ENCODE data around the gene NIN.

NIN gene

GRCh38 chr14:50794068-50794645, 36.8 kb downstream of the NIN start:
- in situ Hi-C loops (cut with HindIII; ENCODE audit: low sequenced_read_pairs): no loop called here
- no peak overlapping the region for H3K4me3 ChIP-seq (ENCODE audit: low read depth, low read length)
- TF ChIP-seq, protein P1, sequence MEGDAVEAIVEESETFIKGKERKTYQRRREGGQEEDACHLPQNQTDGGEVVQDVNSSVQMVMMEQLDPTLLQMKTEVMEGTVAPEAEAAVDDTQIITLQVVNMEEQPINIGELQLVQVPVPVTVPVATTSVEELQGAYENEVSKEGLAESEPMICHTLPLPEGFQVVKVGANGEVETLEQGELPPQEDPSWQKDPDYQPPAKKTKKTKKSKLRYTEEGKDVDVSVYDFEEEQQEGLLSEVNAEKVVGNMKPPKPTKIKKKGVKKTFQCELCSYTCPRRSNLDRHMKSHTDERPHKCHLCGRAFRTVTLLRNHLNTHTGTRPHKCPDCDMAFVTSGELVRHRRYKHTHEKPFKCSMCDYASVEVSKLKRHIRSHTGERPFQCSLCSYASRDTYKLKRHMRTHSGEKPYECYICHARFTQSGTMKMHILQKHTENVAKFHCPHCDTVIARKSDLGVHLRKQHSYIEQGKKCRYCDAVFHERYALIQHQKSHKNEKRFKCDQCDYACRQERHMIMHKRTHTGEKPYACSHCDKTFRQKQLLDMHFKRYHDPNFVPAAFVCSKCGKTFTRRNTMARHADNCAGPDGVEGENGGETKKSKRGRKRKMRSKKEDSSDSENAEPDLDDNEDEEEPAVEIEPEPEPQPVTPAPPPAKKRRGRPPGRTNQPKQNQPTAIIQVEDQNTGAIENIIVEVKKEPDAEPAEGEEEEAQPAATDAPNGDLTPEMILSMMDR (IDR thresholded peaks at IDR 0.05; ENCODE audit: low read depth, low read length): no peak
- no peak for DNase-seq (ENCODE audit: low read depth, low spot score)

DNA sequence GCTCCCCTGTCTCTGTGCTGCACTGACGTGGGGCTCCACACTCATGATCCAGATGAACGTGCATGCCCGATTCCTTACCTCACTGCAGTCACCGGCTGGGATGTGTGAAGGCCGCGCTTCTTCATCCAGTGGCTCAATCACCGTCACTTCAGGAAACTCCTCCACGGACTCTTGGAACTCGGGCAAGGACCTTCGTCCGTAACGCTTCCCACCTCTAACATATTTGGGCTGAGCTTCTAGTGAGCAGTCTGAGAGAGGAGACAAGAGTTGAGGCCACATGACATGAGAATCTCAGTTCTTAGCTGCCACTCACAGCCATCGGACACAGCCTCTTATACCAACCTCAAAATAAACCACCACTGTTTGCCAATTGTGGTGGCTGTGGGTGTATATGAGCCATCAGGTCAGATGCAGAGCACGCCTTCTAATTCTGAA, 38.3 kb downstream of the NIN start:
- in situ Hi-C loops (cut with HindIII; ENCODE audit: low sequenced_read_pairs): no loop called here
- no peak for DNase-seq (ENCODE audit: low read depth, low spot score)
- TF ChIP-seq, protein P1 (IDR thresholded peaks at IDR 0.05; ENCODE audit: low read depth, low read length): no peak
- H3K4me3 ChIP-seq (ENCODE audit: low read depth, low read length): no peak overlapping the region

DNA sequence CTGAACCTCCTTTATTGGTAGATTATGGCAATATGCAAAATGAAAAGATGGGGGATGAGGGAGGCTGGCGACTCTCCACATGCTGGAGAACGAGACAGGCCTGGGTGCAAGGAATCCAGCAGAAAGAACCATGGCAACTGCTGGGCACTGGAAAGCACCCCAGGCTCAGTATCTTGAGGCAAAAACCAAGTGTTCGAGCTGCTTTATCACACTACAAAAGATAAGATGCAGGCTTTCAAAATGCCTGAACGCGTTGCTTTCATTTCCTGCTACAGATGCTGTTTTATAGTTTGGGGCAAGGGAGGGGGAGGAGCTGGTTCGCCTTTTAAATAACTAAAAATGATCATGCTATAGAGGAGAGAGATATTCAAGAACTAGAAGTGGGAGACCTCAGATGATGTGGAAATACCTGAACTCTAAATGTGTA, 38.9 kb downstream of the NIN start:
- H3K4me3 ChIP-seq (ENCODE audit: low read depth, low read length): no peak overlapping the region
- in situ Hi-C loops (cut with HindIII; ENCODE audit: low sequenced_read_pairs): no loop called here
- TF ChIP-seq, protein P1 (IDR thresholded peaks at IDR 0.05; ENCODE audit: low read depth, low read length): no peak
- no peak for DNase-seq (ENCODE audit: low read depth, low spot score)

GRCh38 chr14:50791201-50791600, 39.8 kb downstream of the NIN start:
- no peak for DNase-seq (ENCODE audit: low read depth, low spot score)
- TF ChIP-seq, protein P1 (IDR thresholded peaks at IDR 0.05; ENCODE audit: low read depth, low read length): no peak
- in situ Hi-C loops (cut with HindIII; ENCODE audit: low sequenced_read_pairs): no loop called here
- no peak overlapping the region for H3K4me3 ChIP-seq (ENCODE audit: low read depth, low read length)

DNA sequence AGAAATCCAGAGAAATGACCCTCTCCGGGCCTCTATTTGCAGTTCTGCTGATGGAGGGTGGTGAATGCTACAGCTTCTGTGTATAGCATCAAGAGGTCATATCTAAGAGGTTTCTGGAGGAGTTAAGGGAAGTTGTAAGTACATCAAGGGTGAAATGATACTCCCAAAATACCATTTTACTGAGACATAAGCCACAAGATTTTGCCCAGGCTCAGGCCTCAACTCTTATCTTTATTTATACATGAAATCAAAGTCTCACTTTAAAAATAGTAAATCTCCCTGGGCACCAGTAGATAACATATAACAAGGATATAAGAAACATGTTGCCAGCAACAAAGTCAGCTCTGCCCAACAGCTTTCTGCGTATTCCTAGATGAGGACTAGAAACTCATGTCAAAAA, 40.4 kb downstream of the NIN start:
- DNase-seq (ENCODE audit: low read depth, low spot score): no peak
- H3K4me3 ChIP-seq (ENCODE audit: low read depth, low read length): no peak overlapping the region
- in situ Hi-C loops (cut with HindIII; ENCODE audit: low sequenced_read_pairs): no loop called here
- TF ChIP-seq, protein P1 (IDR thresholded peaks at IDR 0.05; ENCODE audit: low read depth, low read length): no peak

GRCh38 chr14:50786751-50787464, 44.1 kb downstream of the NIN start:
- TF ChIP-seq, protein P1 (IDR thresholded peaks at IDR 0.05; ENCODE audit: low read depth, low read length): no peak
- DNase-seq (ENCODE audit: low read depth, low spot score): no peak
- H3K4me3 ChIP-seq (ENCODE audit: low read depth, low read length): no peak overlapping the region
- in situ Hi-C loops (cut with HindIII; ENCODE audit: low sequenced_read_pairs): no loop called here

Measured in astrocyte of the spinal cord (primary cell).